Gastroesophageal sphincter (tissue), 4 donors: ENCODE measurements around the gene HTRA3. TPM values are rescaled to one million over a fixed set of nuclear protein-coding genes. Genes with fewer than 3 reads are reported as not detected.

ENCODE experiments used
- ATAC-seq: fragments of 150-250 bp; one replicate; pipeline ENCODE4 v1.9.1; 2016; ENCODE audit warnings: mild to moderate bottlenecking, moderate library complexity
- H3K27ac ChIP-seq, 4 donors: fragments of 200-600 bp; sonication (generic) in 3 of 4; 1 replicate in 3 of 4; 2 replicates in 1 of 4; pipeline ENCODE4 v1.5.1; 2016 to 2019
- H3K27me3 ChIP-seq: fragments of 200-600 bp; sonication (generic); one replicate; pipeline ENCODE4 v1.5.1; 2019
- H3K36me3 ChIP-seq, 2 donors: fragments of 200-600 bp; sonication (generic); one replicate each; pipeline ENCODE4 v1.5.1; 2019; ENCODE audit warnings: control low read depth in 1 of 2
- H3K4me1 ChIP-seq, 3 donors: fragments of 200-600 bp; sonication (generic); 1 replicate in 2 of 3; 2 replicates in 1 of 3; pipeline ENCODE4 v1.5.1; 2016 to 2019; ENCODE audit warnings: control low read depth in 2 of 3
- H3K4me3 ChIP-seq, 2 donors: fragments of 200-600 bp; sonication (generic); one replicate each; pipeline ENCODE4 v1.5.1; 2019; ENCODE audit warnings: mild to moderate bottlenecking in 1 of 2, moderate library complexity in 1 of 2
- H3K9me3 ChIP-seq, 3 donors: fragments of 200-600 bp; sonication (generic); one replicate each; pipeline ENCODE4 v1.5.1; 2017 to 2019; ENCODE audit warnings: control low read depth in 2 of 3
- CTCF ChIP-seq, 4 experiments: fragments of 200-600 bp in 2 of 4; fragments of 450-650 bp in 2 of 4; sonication (generic) in 1 of 4; IDR thresholded peaks; one replicate each; pipeline ENCODE4 v1.5.1; 2017 to 2019; ENCODE audit warnings: antibody characterized with exemption in 4 of 4, mild to moderate bottlenecking in 2 of 4, moderate library complexity in 2 of 4
- EP300 ChIP-seq: sonication (generic); formaldehyde crosslinking; IDR thresholded peaks from one replicate; pipeline ENCODE4 v1.6.1; 2017; ENCODE audit warnings: antibody characterized with exemption, mild to moderate bottlenecking
- POLR2A ChIP-seq, 2 donors: fragments of 450-650 bp; IDR thresholded peaks; one replicate each; pipeline ENCODE4 v1.6.1; 2017; ENCODE audit warnings: antibody characterized with exemption in 2 of 2, mild to moderate bottlenecking in 2 of 2, moderate library complexity in 1 of 2
- POLR2AphosphoS5 ChIP-seq: sonication (generic); formaldehyde crosslinking; IDR thresholded peaks from one replicate; pipeline ENCODE4 v1.6.1; 2017; ENCODE audit warnings: antibody characterized with exemption
- WGBS, 2 donors: methylation state at CpG; one replicate each; pipeline ENCODE4 v1.1.5; 2018; ENCODE audit warnings: low coverage in 1 of 2; 5-methylcytosine and 5-hydroxymethylcytosine counted together
- total RNA-seq, 4 donors: library from RNA; depleted of rRNA; stranded (reverse); fragments of >200 nt; gene quantifications; one replicate each; pipeline ENCODE4 v1.1.0, GENCODE V29; 2016

The HTRA3 gene
- total RNA-seq, 4 donors from 2014 or later = 30.2 to 80.5 (median 59.9) TPM

GRCh38 chr4:8270418-8270771, 841 bp downstream of the HTRA3 start:
- Histone ChIP-seq H3K9me3 (no peaks in the 10 kb centered on the region), H3K27ac (peak overlapping the region in 3 of 4 donors; percentile 80 to 90 (median 82)), H3K4me3 (peak overlapping the region; percentile 48 to 65), H3K4me1 (peaks cover 0 to 82% (median 50%) of the 10 kb centered on the region in 3 donors), H3K27me3 (peaks cover 11% of the 10 kb centered on the region), H3K36me3 (no peaks in the 10 kb centered on the region)
- TF ChIP-seq EP300 (no peak), POLR2A (IDR thresholded peaks at IDR 0.05) (no peak), CTCF (IDR thresholded peaks at IDR 0.05) (no peak), POLR2AphosphoS5 (no peak)
- 34 to 70% methylated on average over 2 to 6 of the region's 11 CpGs for WGBS, 2 donors
- no peak for ATAC-seq

- TF ChIP-seq POLR2A (IDR thresholded peaks at IDR 0.05) (peak in 1 of 2 donors; percentile 15), POLR2AphosphoS5 (no peak), EP300 (no peak), CTCF (IDR thresholded peaks at IDR 0.05) (no peak)
- Histone ChIP-seq H3K27ac (peak overlapping the region in 3 of 4 donors; percentile 80 to 90 (median 82)), H3K4me1 (peaks cover 0 to 90% (median 57%) of the 10 kb centered on the region in 3 donors), H3K36me3 (no peaks in the 10 kb centered on the region), H3K27me3 (peaks cover 11% of the 10 kb centered on the region), H3K9me3 (no peaks in the 10 kb centered on the region), H3K4me3 (peak overlapping the region; percentile 48 to 65)
- ATAC-seq = no peak
- 58 to 63% methylated on average over 6 to 8 of the region's 27 CpGs for WGBS, 2 donors
Observed at GRCh38 chr4:8270912-8271815, 1.6 kb downstream of the HTRA3 start.

GRCh38 chr4:8271821-8272220, 2.3 kb downstream of the HTRA3 start:
- Histone ChIP-seq H3K4me3 (peak overlapping the region in 1 of 2 donors; percentile 65), H3K27ac (peak overlapping the region in 3 of 4 donors; percentile 80 to 90 (median 82))
- WGBS, 2 donors = 61% methylated on average over 2 of the region's 10 CpGs; no CpG with 5 or more reads in 1 of the 2 donors

GRCh38 chr4:8272472-8273428, 3.2 kb downstream of the HTRA3 start:
- no peak for ATAC-seq
- WGBS, 2 donors = 52% methylated on average over 11 of the region's 30 CpGs; no CpG with 5 or more reads in 1 of the 2 donors
- peak overlapping the region; percentile 35 to 90 (median 81) for H3K27ac ChIP-seq

More at GRCh38 chr4:8271821-8272220, 2.3 kb downstream of the HTRA3 start:
- Histone ChIP-seq H3K36me3 (no peaks in the 10 kb centered on the region), H3K27me3 (peaks cover 11% of the 10 kb centered on the region), H3K4me1 (peaks cover 0 to 95% (median 64%) of the 10 kb centered on the region in 3 donors), H3K9me3 (no peaks in the 10 kb centered on the region)
- ATAC-seq = no peak
- TF ChIP-seq CTCF (IDR thresholded peaks at IDR 0.05) (no peak), EP300 (no peak), POLR2A (IDR thresholded peaks at IDR 0.05) (no peak), POLR2AphosphoS5 (no peak)

More at GRCh38 chr4:8272472-8273428, 3.2 kb downstream of the HTRA3 start:
- peak overlapping the region in 1 of 2 donors; percentile 65 for H3K4me3 ChIP-seq
- TF ChIP-seq CTCF (IDR thresholded peaks at IDR 0.05) (no peak), EP300 (no peak), POLR2A (IDR thresholded peaks at IDR 0.05) (no peak)
- H3K4me1 ChIP-seq = peaks cover 0 to 95% (median 62%) of the 10 kb centered on the region in 3 donors
- H3K36me3 ChIP-seq = no peaks in the 10 kb centered on the region
- no peaks in the 10 kb centered on the region for H3K9me3 ChIP-seq
- H3K27me3 ChIP-seq = peaks cover 11% of the 10 kb centered on the region
